ENCODE data around the gene IQGAP2.

Gene IQGAP2

GRCh38 chr5:76422742-76423141 is 19.7 kb downstream of the IQGAP2 start:
- Histone ChIP-seq H2BK12ac (ENCODE audit: low read length) (no peak overlapping the region), H2AK5ac (ENCODE audit: low read length) (no peak overlapping the region), H3K18ac (ENCODE audit: low read length) (no peak overlapping the region), H3K4me2 (ENCODE audit: low read length) (no peak overlapping the region), H3K4me1 (ENCODE audit: control insufficient read depth in 1 of 2, insufficient read depth in 2 of 2, low read length in 2 of 2) (peaks cover 0 to 2% of the 10 kb centered on the region in 2 experiments), H3K14ac (ENCODE audit: low read length) (no peak overlapping the region), H4K91ac (ENCODE audit: low read depth, low read length) (no peak overlapping the region), H3K79me2 (ENCODE audit: control insufficient read depth, insufficient read depth, low read length, poor library complexity) (no peaks in the 10 kb centered on the region), H4K8ac (ENCODE audit: low read depth, low read length) (no peak overlapping the region), H3K27ac (ENCODE audit: low read depth, low read length) (no peak overlapping the region), H4K12ac (ENCODE audit: low read depth, low read length) (no peak overlapping the region), H3K23ac (ENCODE audit: low read length) (no peak overlapping the region), H3K9ac (ENCODE audit: low read length) (no peak overlapping the region), H3K79me1 (ENCODE audit: low read length) (no peaks in the 10 kb centered on the region), H2AFZ (ENCODE audit: insufficient read depth, low read length, poor library complexity) (no peak overlapping the region), H3K4ac (ENCODE audit: low read depth, low read length) (no peak overlapping the region), H3K9me3 (ENCODE audit: insufficient read depth, low read depth, low read length) (no peaks in the 10 kb centered on the region), H3K27me3 (ENCODE audit: insufficient read depth, low read length) (no peaks in the 10 kb centered on the region), H2BK120ac (ENCODE audit: insufficient read depth, low read length, poor library complexity) (no peak overlapping the region), H2BK5ac (ENCODE audit: low read depth, low read length, poor library complexity) (no peak overlapping the region), H3K36me3 (ENCODE audit: control insufficient read depth in 1 of 2, insufficient read depth in 2 of 2, low read length in 2 of 2) (no peaks in the 10 kb centered on the region), H3K4me3 (ENCODE audit: low read depth, low read length) (no peak overlapping the region)
- DNase-seq = no peak
- WGBS (ENCODE audit: extremely low coverage, insufficient coverage, insufficient read length) = no CpG with 5 or more reads among the region's 3 CpGs

DNA sequence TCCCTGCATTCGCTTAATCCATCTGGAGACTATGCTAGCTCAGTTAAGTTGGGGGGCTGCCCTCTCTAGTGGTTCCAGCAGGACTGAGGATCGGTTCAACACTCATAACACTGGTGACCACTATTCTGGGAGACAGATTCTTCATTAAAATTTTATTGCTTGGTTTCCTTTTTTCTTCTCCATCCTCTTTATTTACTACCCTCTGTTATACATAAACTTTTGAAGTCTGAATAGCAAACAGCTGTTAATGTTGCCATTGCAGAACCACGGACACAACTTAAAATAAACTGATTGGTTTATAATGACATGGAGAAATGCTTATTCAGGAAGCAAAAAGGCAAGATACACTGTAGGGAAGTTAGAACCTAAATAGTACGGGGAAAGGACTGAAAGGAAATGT is 22.1 kb downstream of the IQGAP2 start:
- Histone ChIP-seq H3K36me3 (ENCODE audit: control insufficient read depth in 1 of 2, insufficient read depth in 2 of 2, low read length in 2 of 2) (no peaks in the 10 kb centered on the region), H3K27ac (ENCODE audit: low read depth, low read length) (no peak overlapping the region), H3K4ac (ENCODE audit: low read depth, low read length) (no peak overlapping the region), H3K4me2 (ENCODE audit: low read length) (no peak overlapping the region), H3K79me1 (ENCODE audit: low read length) (no peaks in the 10 kb centered on the region), H3K27me3 (ENCODE audit: insufficient read depth, low read length) (no peaks in the 10 kb centered on the region), H3K4me3 (ENCODE audit: low read depth, low read length) (no peak overlapping the region), H4K12ac (ENCODE audit: low read depth, low read length) (no peak overlapping the region), H3K9ac (ENCODE audit: low read length) (no peak overlapping the region), H3K23ac (ENCODE audit: low read length) (no peak overlapping the region), H3K4me1 (ENCODE audit: control insufficient read depth in 1 of 2, insufficient read depth in 2 of 2, low read length in 2 of 2) (peaks cover 0 to 2% of the 10 kb centered on the region in 2 experiments), H2BK120ac (ENCODE audit: insufficient read depth, low read length, poor library complexity) (no peak overlapping the region), H3K18ac (ENCODE audit: low read length) (no peak overlapping the region), H2BK5ac (ENCODE audit: low read depth, low read length, poor library complexity) (no peak overlapping the region), H2BK12ac (ENCODE audit: low read length) (no peak overlapping the region), H2AK5ac (ENCODE audit: low read length) (no peak overlapping the region), H4K91ac (ENCODE audit: low read depth, low read length) (no peak overlapping the region), H3K79me2 (ENCODE audit: control insufficient read depth, insufficient read depth, low read length, poor library complexity) (no peaks in the 10 kb centered on the region), H4K8ac (ENCODE audit: low read depth, low read length) (no peak overlapping the region), H3K14ac (ENCODE audit: low read length) (no peak overlapping the region), H2AFZ (ENCODE audit: insufficient read depth, low read length, poor library complexity) (no peak overlapping the region), H3K9me3 (ENCODE audit: insufficient read depth, low read depth, low read length) (no peaks in the 10 kb centered on the region)
- no CpG with 5 or more reads among the region's 4 CpGs for WGBS (ENCODE audit: extremely low coverage, insufficient coverage, insufficient read length)
- DNase-seq = no peak

- no peak overlapping the region for H3K4me2 ChIP-seq (ENCODE audit: low read length)
- no peaks in the 10 kb centered on the region for H3K79me2 ChIP-seq (ENCODE audit: control insufficient read depth, insufficient read depth, low read length, poor library complexity)
- no peak overlapping the region for H2BK120ac ChIP-seq (ENCODE audit: insufficient read depth, low read length, poor library complexity)
- H2AK5ac ChIP-seq (ENCODE audit: low read length) = no peak overlapping the region
- H3K18ac ChIP-seq (ENCODE audit: low read length) = no peak overlapping the region
- no peak overlapping the region for H4K8ac ChIP-seq (ENCODE audit: low read depth, low read length)
- H4K12ac ChIP-seq (ENCODE audit: low read depth, low read length) = no peak overlapping the region
- no peak overlapping the region for H2BK5ac ChIP-seq (ENCODE audit: low read depth, low read length, poor library complexity)
- H3K4me1 ChIP-seq (ENCODE audit: control insufficient read depth in 1 of 2, insufficient read depth in 2 of 2, low read length in 2 of 2) = peaks cover 0 to 2% of the 10 kb centered on the region in 2 experiments
- H3K9ac ChIP-seq (ENCODE audit: low read length) = no peak overlapping the region
- H4K91ac ChIP-seq (ENCODE audit: low read depth, low read length) = no peak overlapping the region
- H3K36me3 ChIP-seq (ENCODE audit: control insufficient read depth in 1 of 2, insufficient read depth in 2 of 2, low read length in 2 of 2) = no peaks in the 10 kb centered on the region
- no peak overlapping the region for H3K14ac ChIP-seq (ENCODE audit: low read length)
- no CpG with 5 or more reads among the region's 12 CpGs for WGBS (ENCODE audit: extremely low coverage, insufficient coverage, insufficient read length)
- H3K23ac ChIP-seq (ENCODE audit: low read length) = no peak overlapping the region
- no peak overlapping the region for H2AFZ ChIP-seq (ENCODE audit: insufficient read depth, low read length, poor library complexity)
- no peak overlapping the region for H2BK12ac ChIP-seq (ENCODE audit: low read length)
- no peak overlapping the region for H3K4me3 ChIP-seq (ENCODE audit: low read depth, low read length)
- H3K27ac ChIP-seq (ENCODE audit: low read depth, low read length) = no peak overlapping the region
- no peaks in the 10 kb centered on the region for H3K79me1 ChIP-seq (ENCODE audit: low read length)
- no peak for DNase-seq
- H3K27me3 ChIP-seq (ENCODE audit: insufficient read depth, low read length) = no peaks in the 10 kb centered on the region
- no peaks in the 10 kb centered on the region for H3K9me3 ChIP-seq (ENCODE audit: insufficient read depth, low read depth, low read length)
- H3K4ac ChIP-seq (ENCODE audit: low read depth, low read length) = no peak overlapping the region
Observed at GRCh38 chr5:76425928-76426804, 23.1 kb downstream of the IQGAP2 start.

GRCh38 chr5:76427206-76428140 is 24.4 kb downstream of the IQGAP2 start:
- Histone ChIP-seq H3K4me3 (ENCODE audit: low read depth, low read length) (no peak overlapping the region), H3K36me3 (ENCODE audit: control insufficient read depth in 1 of 2, insufficient read depth in 2 of 2, low read length in 2 of 2) (no peaks in the 10 kb centered on the region), H4K12ac (ENCODE audit: low read depth, low read length) (no peak overlapping the region), H3K23ac (ENCODE audit: low read length) (no peak overlapping the region), H3K9ac (ENCODE audit: low read length) (no peak overlapping the region), H3K18ac (ENCODE audit: low read length) (no peak overlapping the region), H3K4me1 (ENCODE audit: control insufficient read depth in 1 of 2, insufficient read depth in 2 of 2, low read length in 2 of 2) (peaks cover 0 to 2% of the 10 kb centered on the region in 2 experiments), H2BK120ac (ENCODE audit: insufficient read depth, low read length, poor library complexity) (no peak overlapping the region), H2BK5ac (ENCODE audit: low read depth, low read length, poor library complexity) (no peak overlapping the region), H2AK5ac (ENCODE audit: low read length) (no peak overlapping the region), H4K91ac (ENCODE audit: low read depth, low read length) (no peak overlapping the region), H3K27me3 (ENCODE audit: insufficient read depth, low read length) (no peaks in the 10 kb centered on the region), H3K4me2 (ENCODE audit: low read length) (no peak overlapping the region), H3K4ac (ENCODE audit: low read depth, low read length) (no peak overlapping the region), H2AFZ (ENCODE audit: insufficient read depth, low read length, poor library complexity) (no peak overlapping the region), H2BK12ac (ENCODE audit: low read length) (no peak overlapping the region), H3K79me1 (ENCODE audit: low read length) (no peaks in the 10 kb centered on the region), H3K9me3 (ENCODE audit: insufficient read depth, low read depth, low read length) (no peaks in the 10 kb centered on the region), H3K14ac (ENCODE audit: low read length) (no peak overlapping the region), H3K79me2 (ENCODE audit: control insufficient read depth, insufficient read depth, low read length, poor library complexity) (no peaks in the 10 kb centered on the region), H3K27ac (ENCODE audit: low read depth, low read length) (no peak overlapping the region), H4K8ac (ENCODE audit: low read depth, low read length) (no peak overlapping the region)
- no CpG with 5 or more reads among the region's 14 CpGs for WGBS (ENCODE audit: extremely low coverage, insufficient coverage, insufficient read length)
- no peak for DNase-seq

Measured in trophoblast cell (in vitro differentiated cells and primary cell).